Duodenal mucosa (tissue), 2 donors: ENCODE measurements around the gene SKIDA1.

Source experiments
- H3K27ac ChIP-seq: one replicate; pipeline ENCODE4 v1.7.0; 2013; ENCODE audit warnings: low read depth, low read length
- H3K27me3 ChIP-seq, 2 donors: one replicate each; pipeline ENCODE4 v1.7.0; 2013; ENCODE audit warnings: low read length in 2 of 2, control low read depth in 1 of 2; ENCODE audit not compliant: insufficient read depth in 2 of 2, control insufficient read depth in 1 of 2
- H3K36me3 ChIP-seq, 2 donors: one replicate each; pipeline ENCODE4 v1.7.0; 2013; ENCODE audit warnings: low read length in 2 of 2, control low read depth in 1 of 2; ENCODE audit not compliant: insufficient read depth in 2 of 2, control insufficient read depth in 1 of 2
- H3K4me1 ChIP-seq, 2 donors: one replicate each; pipeline ENCODE4 v1.7.0; 2013; ENCODE audit warnings: low read length in 2 of 2, control low read depth in 1 of 2; ENCODE audit not compliant: insufficient read depth in 2 of 2, control insufficient read depth in 1 of 2
- H3K4me3 ChIP-seq, 2 donors: one replicate each; pipeline ENCODE4 v1.7.0; 2013; ENCODE audit warnings: low read length in 2 of 2, low read depth in 1 of 2
- H3K9ac ChIP-seq, 2 donors: one replicate each; pipeline ENCODE4 v1.7.0; 2013; ENCODE audit warnings: low read length in 2 of 2, low read depth in 1 of 2
- H3K9me3 ChIP-seq, 2 donors: one replicate each; pipeline ENCODE4 v1.7.0; 2013; ENCODE audit warnings: low read length in 2 of 2, control low read depth in 1 of 2; ENCODE audit not compliant: control insufficient read depth in 1 of 2

Gene SKIDA1

GRCh38 chr10:21495002-21495751 is 30.3 kb downstream of the SKIDA1 start:
- peaks cover 12 to 25% of the 10 kb centered on the region in 2 donors for H3K4me1 ChIP-seq
- H3K36me3 ChIP-seq = no peaks in the 10 kb centered on the region
- H3K9me3 ChIP-seq = no peaks in the 10 kb centered on the region
- H3K9ac ChIP-seq = peak overlapping the region in 1 of 2 donors; percentile 30
- H3K27me3 ChIP-seq = peaks cover 38 to 42% of the 10 kb centered on the region in 2 donors
- H3K4me3 ChIP-seq = peak overlapping the region; percentile 79 to 83
- H3K27ac ChIP-seq = no peak overlapping the region

DNA sequence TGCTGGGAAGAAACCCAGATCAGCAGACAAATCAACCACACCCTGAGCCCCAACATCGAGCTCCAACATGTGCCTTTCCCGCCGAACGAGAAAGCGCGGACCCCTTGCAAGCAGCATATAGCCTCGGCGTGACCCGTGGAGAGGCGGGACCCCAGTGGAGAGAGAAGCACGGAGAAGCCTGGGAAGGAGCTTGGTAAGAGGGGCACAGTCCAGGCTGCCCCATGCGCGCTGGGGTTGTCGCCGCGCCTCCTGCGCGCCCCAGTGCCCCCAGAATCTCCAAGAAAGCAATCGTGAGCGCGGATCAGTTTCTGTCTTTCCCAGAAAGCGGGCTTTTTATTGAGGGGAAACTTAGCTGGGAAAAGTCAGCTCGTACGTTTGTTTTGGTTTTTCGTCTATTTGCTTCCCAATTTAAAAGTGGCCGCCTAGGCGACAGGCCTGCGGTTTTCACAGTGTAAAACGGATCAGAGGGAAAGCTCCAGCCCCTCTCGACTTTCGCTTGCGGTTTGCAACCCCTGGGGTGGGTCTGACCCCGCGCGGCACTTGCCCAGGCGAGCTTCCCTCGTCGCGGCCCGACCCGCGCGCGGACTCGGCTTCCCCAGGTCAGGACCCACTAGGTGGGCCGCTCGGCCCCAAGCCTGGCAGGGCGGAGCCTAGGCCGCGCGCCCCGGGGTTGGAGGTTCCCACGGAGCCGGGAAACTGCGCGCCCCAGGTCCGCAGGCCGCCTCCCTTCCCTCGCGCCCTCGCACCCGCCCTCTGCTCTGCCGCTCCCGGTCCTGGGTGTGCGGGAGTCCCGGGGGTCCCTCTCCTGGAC is 31.1 kb downstream of the SKIDA1 start:
- H3K27me3 ChIP-seq = peaks cover 31 to 39% of the 10 kb centered on the region in 2 donors
- H3K9me3 ChIP-seq = no peaks in the 10 kb centered on the region
- H3K4me3 ChIP-seq = peak overlapping the region; percentile 79 to 83
- peaks cover 12 to 25% of the 10 kb centered on the region in 2 donors for H3K4me1 ChIP-seq
- peak overlapping the region in 1 of 2 donors; percentile 30 for H3K9ac ChIP-seq
- H3K36me3 ChIP-seq = no peaks in the 10 kb centered on the region
- H3K27ac ChIP-seq = no peak overlapping the region

GRCh38 chr10:21493784-21494183 is 31.7 kb downstream of the SKIDA1 start:
- H3K36me3 ChIP-seq = no peaks in the 10 kb centered on the region
- no peaks in the 10 kb centered on the region for H3K9me3 ChIP-seq
- H3K4me3 ChIP-seq = peak overlapping the region in 1 of 2 donors; percentile 79
- no peak overlapping the region for H3K9ac ChIP-seq
- no peak overlapping the region for H3K27ac ChIP-seq
- peaks cover 12 to 25% of the 10 kb centered on the region in 2 donors for H3K4me1 ChIP-seq
- peaks cover 25 to 33% of the 10 kb centered on the region in 2 donors for H3K27me3 ChIP-seq

- Histone ChIP-seq H3K4me3 (no peak overlapping the region), H3K9ac (no peak overlapping the region), H3K36me3 (no peaks in the 10 kb centered on the region), H3K27ac (no peak overlapping the region), H3K9me3 (no peaks in the 10 kb centered on the region), H3K4me1 (peaks cover 9 to 25% of the 10 kb centered on the region in 2 donors), H3K27me3 (peaks cover 14 to 23% of the 10 kb centered on the region in 2 donors)
Measured at GRCh38 chr10:21492421-21492820, 33.1 kb downstream of the SKIDA1 start.

GRCh38 chr10:21490711-21491105 is 34.8 kb downstream of the SKIDA1 start:
- H3K4me1 ChIP-seq = peaks cover 6 to 17% of the 10 kb centered on the region in 2 donors
- H3K36me3 ChIP-seq = no peaks in the 10 kb centered on the region
- no peaks in the 10 kb centered on the region for H3K9me3 ChIP-seq
- H3K27ac ChIP-seq = no peak overlapping the region
- no peak overlapping the region for H3K9ac ChIP-seq
- H3K27me3 ChIP-seq = peaks cover 14 to 20% of the 10 kb centered on the region in 2 donors
- no peak overlapping the region for H3K4me3 ChIP-seq

DNA sequence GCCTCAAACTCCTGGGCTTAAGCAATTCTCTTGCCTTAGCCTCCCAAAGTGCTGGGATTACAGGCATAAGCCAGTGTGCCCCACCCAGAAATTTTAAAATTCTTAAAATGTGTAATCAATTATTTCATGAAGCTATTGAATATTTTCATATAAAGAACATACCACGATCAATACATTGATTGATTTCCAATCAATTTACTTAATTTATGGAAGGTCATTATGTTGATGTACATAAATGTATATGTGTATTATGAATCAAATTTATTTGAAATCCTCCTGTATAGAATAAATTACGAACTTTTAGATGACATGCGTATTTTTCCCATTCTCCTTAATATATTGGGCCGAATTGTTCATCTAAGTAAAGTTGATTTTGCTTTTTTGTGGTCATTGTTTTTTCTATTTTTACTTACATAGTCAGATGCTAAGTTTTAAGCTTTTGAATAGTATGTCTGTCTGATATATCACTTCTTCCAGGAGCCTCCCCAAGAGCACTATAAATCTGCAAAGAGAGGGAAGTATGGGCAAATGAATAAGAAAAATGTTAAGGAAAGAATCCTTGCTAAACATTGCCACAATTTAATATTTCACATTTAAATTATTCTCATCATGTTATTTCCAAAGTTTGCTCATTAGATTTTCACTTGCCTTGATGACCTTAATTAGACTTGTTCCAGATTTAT is 35.3 kb downstream of the SKIDA1 start:
- H3K4me1 ChIP-seq = peaks cover 4 to 13% of the 10 kb centered on the region in 2 donors
- no peak overlapping the region for H3K9ac ChIP-seq
- H3K27ac ChIP-seq = no peak overlapping the region
- no peaks in the 10 kb centered on the region for H3K36me3 ChIP-seq
- no peak overlapping the region for H3K4me3 ChIP-seq
- H3K9me3 ChIP-seq = no peaks in the 10 kb centered on the region
- H3K27me3 ChIP-seq = peaks cover 10 to 19% of the 10 kb centered on the region in 2 donors

DNA sequence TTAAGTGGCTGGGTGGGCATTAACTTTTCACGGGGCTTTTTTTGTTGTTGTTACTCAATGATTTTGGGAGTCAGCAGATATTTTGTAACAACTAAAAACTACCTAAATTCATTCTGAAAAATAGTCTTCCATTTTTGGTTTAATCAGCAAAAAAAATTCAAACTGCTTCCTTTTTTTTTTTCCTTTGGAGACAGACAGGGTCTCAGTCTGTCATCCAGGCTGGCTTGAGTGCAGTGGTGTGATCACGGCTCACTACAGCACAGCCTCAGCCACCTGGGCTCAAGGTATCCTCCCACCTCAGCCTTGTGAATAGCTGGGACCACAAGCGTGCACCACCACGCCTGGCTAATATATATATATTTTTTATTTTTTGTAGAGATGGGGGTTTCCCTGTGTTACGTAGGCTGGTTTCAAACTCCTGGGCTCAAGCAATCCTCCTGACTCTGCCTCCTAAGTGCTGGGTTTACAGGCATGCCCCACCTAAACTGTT is 36.5 kb downstream of the SKIDA1 start:
- Histone ChIP-seq H3K9ac (no peak overlapping the region), H3K9me3 (no peaks in the 10 kb centered on the region), H3K4me1 (peaks cover 0 to 1% of the 10 kb centered on the region in 2 donors), H3K27me3 (peaks cover 5 to 8% of the 10 kb centered on the region in 2 donors), H3K4me3 (no peak overlapping the region), H3K36me3 (no peaks in the 10 kb centered on the region), H3K27ac (no peak overlapping the region)

GRCh38 chr10:21488246-21488956 is 37.1 kb downstream of the SKIDA1 start:
- no peaks in the 10 kb centered on the region for H3K4me1 ChIP-seq
- H3K9me3 ChIP-seq = no peaks in the 10 kb centered on the region
- no peak overlapping the region for H3K9ac ChIP-seq
- no peak overlapping the region for H3K27ac ChIP-seq
- H3K27me3 ChIP-seq = peaks cover 0 to 3% of the 10 kb centered on the region in 2 donors
- H3K4me3 ChIP-seq = no peak overlapping the region
- H3K36me3 ChIP-seq = no peaks in the 10 kb centered on the region

DNA sequence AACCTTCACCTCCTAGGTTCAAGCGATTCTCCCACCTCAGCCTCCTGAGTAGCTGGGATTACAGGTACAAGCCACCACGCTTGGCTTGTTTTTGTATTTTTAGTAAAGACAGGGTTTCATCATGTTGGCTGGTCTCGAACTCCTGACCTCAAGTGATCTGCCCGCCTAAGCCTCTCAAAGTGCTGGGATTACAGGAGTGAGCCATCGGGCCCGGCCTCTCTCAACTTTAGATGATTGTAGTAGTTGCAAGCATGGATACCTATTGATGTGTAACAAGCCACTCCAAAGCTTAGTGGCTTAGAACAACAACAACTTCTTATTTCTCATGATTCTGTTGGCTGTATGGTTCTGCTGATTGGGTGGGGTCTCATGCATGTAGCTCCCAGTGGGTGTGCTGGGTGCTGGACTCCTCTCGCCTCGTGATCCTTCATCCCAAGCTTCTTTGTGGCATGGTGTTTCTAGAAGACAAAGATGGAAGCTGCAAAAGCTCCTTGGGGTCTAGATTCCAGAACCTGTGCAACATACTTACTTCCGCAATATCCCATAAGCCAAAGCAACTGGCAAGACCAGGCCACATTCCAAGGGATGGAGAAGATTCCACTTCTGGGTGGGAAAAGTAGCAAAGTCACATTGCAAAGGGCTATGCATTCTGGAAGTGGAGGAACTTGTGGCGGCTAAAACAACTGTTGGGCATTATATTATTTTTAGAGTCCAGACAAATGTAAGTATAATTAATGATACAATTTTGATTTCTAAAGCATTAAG is 37.9 kb downstream of the SKIDA1 start:
- Histone ChIP-seq H3K36me3 (no peaks in the 10 kb centered on the region), H3K27ac (no peak overlapping the region), H3K9me3 (no peaks in the 10 kb centered on the region), H3K4me3 (no peak overlapping the region), H3K4me1 (no peaks in the 10 kb centered on the region), H3K9ac (no peak overlapping the region), H3K27me3 (peaks cover 0 to 3% of the 10 kb centered on the region in 2 donors)
